GM21360 (cell line): ENCODE measurements around the gene STARD3NL.
"Not testable (repeated sequence)": the region's sequence is repeated elsewhere in the genome, so short reads cannot be mapped to it uniquely, and the experiment has no call there.

ENCODE experiments used
- ATAC-seq: cut with Tn5 transposase; IDR thresholded peaks from one replicate; pipeline ENCODE4 v1.9.1; 2021; ENCODE audit warnings: mild to moderate bottlenecking, moderate library complexity; ENCODE audit not compliant: unreplicated experiment

STARD3NL gene

DNA sequence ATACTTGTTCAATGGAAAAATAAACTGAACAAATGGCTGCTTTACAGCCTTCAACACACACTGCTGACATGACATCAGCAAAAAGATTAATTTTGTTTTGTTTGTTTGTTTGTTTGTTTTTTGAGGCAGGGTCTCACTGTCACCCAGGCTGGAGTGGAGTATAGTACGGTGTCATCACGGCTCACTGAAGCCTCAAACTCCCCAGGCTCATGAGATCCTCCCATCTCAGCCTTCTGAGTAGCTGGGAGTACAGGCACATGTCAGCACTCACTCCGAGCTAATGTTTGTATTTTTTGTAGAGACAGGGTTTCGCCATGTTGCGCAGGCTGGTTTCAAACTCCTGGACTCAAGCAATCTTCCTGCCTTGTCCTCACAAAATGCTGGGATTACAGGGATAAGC, 84.5 kb downstream of the STARD3NL start:
- ATAC-seq: no peak

GRCh38 chr7:38263274-38263673, 85.2 kb downstream of the STARD3NL start:
- ATAC-seq: not testable (repeated sequence)

DNA sequence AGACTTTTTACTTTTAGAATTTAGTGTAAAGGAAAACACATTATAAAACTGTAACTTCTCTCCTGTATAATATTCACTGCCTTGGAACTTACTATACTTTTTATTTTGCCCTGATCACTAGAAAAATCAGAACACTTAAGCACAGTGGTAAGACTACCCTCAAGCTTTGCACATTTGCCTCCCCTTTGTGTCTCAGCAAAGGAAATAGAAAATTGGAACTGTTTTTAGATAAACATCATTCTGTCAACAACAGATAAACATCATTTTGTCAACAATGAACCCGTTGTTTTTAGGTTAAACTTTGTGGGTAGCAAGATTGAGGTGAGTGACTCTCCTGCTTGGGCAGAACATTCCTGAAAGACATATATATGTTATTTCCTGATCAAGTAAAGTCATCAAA, 86.6 kb downstream of the STARD3NL start:
- not testable (repeated sequence) for ATAC-seq

- not testable (repeated sequence) for ATAC-seq
These were observed 87.9 kb downstream of the STARD3NL start for GRCh38 chr7:38265958-38266357.

GRCh38 chr7:38269704-38270346, 91.8 kb downstream of the STARD3NL start:
- not testable (repeated sequence) for ATAC-seq

- not testable (repeated sequence) for ATAC-seq
These were observed 92.4 kb downstream of the STARD3NL start for GRCh38 chr7:38270405-38270804.

DNA sequence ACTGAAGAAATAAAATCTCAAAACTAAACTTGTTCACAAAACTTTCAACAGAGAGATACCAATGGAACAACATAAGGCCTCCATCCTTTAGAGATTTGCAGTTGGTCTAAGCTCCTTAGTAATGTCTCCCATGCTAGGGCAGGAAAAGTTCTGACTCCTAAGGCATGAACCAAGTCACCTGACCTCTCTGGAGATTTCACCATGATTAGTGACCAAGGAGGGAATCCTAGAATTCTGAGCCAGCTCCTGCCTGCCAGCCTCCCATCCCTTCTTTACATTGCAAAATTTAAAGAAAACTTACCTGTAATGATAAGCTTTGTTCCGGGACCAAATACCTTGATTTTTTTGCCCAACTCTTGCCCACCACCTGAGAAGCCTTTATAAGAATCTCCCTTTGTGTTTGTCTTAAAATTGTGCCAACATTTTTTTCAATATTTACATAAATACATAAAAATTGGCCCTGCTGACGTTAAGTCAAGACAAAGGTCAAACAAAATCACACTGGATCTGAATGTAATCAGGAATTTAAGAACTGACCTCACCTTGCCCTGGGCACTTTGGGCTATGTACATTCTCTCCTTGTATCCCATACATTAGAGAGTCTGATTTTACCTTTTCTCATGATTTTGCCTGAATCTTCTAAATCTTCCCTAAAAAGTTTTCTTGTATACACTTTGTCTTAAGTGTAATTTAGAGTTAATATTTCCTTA, 95.4 kb downstream of the STARD3NL start, which contains the start of gene TARP:
Gene TARP, minus strand, starts transcription at position 351 of the 710 bp plus-strand sequence.
- no peak for ATAC-seq

DNA sequence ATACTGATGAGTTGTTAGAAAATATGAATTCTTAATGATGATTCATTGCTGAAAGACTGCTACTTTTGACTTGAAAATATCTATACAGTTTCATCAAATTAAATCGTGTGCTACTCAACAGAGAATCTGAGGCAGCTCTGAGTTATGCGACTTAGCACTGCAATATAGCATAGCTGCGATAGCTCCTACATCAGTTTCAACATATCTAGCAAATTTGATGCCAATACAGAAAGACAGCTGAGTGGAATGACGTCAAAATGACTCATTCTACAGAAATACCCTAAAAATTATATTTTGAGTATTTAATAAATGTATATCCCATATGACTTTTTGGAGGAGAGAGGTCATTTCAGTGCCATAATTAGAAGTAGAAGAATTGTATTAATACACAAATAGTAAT, 96.4 kb downstream of the STARD3NL start:
- ATAC-seq: no peak

GRCh38 chr7:38274927-38275620, 97.0 kb downstream of the STARD3NL start:
- no peak for ATAC-seq

DNA sequence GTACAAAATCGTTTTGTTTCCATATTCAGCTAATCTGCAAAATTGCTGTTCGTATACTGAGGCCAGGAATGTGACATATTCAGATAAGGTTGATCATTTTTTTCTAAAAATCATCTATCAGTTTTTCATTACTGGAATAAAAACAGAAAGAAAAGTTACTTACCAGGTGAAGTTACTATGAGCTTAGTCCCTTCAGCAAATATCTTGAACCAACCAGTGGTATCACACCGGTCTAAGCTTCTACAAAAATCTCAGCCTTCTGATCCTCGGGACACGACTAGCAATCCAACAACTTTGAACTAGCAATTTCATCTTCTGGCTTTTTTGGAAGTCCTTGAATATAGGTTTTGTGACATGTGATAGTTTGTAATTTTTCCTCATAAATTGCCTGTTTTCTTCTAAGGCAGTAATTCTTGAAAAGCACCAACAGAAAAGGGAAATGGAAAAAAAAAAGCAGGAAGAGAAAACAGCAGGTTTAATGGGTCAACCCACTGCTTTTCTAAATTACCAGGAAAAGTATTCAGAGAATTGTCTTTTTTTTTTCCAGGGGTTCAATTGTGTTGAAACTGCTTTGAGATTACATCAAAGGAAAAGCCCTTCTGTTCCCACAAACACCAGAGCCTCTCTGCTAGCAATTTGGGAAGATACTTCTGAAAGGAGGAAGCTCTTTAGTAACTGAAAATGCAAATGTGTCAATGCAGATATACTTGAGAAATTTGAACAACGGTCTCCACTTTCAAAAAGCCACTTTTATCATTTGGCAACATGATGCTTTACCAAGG, 98.2 kb downstream of the STARD3NL start:
- ATAC-seq: no peak

- no peak for ATAC-seq
These were observed 102.0 kb downstream of the STARD3NL start for GRCh38 chr7:38280000-38280399.
